Activated CD8-positive, alpha-beta T cell treated with anti-CD3 and anti-CD28 coated beads for 36 hours (primary cell): ENCODE measurements around the gene SDR9C7. TPM values are rescaled to one million over a fixed set of nuclear protein-coding genes. Genes with fewer than 3 reads are reported as not detected.
"Not testable (repeated sequence)": the region's sequence is repeated elsewhere in the genome, so short reads cannot be mapped to it uniquely, and the experiment has no call there.

Experiments used
- ATAC-seq: fragments of 200-7000 bp; cut with Tn5 transposase; one replicate; pipeline ENCODE4 v1.10.0; 2021; ENCODE audit warnings: mild to moderate bottlenecking, moderate library complexity
- CTCF ChIA-PET: fragments of 350-600 bp; sonication (Branson Sonifier 250); formaldehyde crosslinking; loops from one replicate; lab custom pipeline; 2021; ENCODE audit warnings: antibody characterized with exemption; lab: Charles Lee
- POLR2A ChIA-PET: fragments of 350-600 bp; sonication (Branson Sonifier 250); formaldehyde crosslinking; loops from one replicate; lab custom pipeline; 2021; ENCODE audit warnings: antibody characterized with exemption; lab: Charles Lee
- DNase-seq: peaks from one replicate; pipeline ENCODE4 v3.0.0-alpha.2; 2020
- H3K27ac Mint-ChIP-seq: one replicate; pipeline ENCODE4 v1.8.0; 2021; ENCODE audit warnings: mild to moderate bottlenecking, mixed read lengths
- H3K27me3 Mint-ChIP-seq: one replicate; pipeline ENCODE4 v1.8.0; 2021; ENCODE audit warnings: mixed read lengths
- H3K36me3 Mint-ChIP-seq: one replicate; pipeline ENCODE4 v1.8.0; 2021; ENCODE audit warnings: low read depth, mixed read lengths
- H3K4me1 Mint-ChIP-seq: one replicate; pipeline ENCODE4 v1.8.0; 2021; ENCODE audit warnings: low read depth, mixed read lengths
- H3K4me3 Mint-ChIP-seq: one replicate; pipeline ENCODE4 v1.8.0; 2021; ENCODE audit warnings: mild to moderate bottlenecking, moderate library complexity, mixed read lengths
- H3K9me3 Mint-ChIP-seq: one replicate; pipeline ENCODE4 v1.8.0; 2021; ENCODE audit warnings: mixed read lengths
- intact Hi-C: fragments of 100-400 bp; cut with micrococcal nuclease; formaldehyde crosslinking; loops from one replicate; pipeline ENCODE4 v1.10.0; 2022
- total RNA-seq, 2 experiments: library from RNA; stranded (reverse); gene quantifications; one replicate each; pipeline ENCODE4 v1.2.3, GENCODE V29; 2021
- TF ChIP-seq, protein P1 (sequence below): fragments of 200-600 bp; IDR thresholded peaks from one replicate; pipeline ENCODE4 v1.8.0; 2022; ENCODE audit warnings: antibody characterized with exemption, mild to moderate bottlenecking

Gene SDR9C7
- total RNA-seq, 2 experiments from 2014 or later, result not detected

DNA sequence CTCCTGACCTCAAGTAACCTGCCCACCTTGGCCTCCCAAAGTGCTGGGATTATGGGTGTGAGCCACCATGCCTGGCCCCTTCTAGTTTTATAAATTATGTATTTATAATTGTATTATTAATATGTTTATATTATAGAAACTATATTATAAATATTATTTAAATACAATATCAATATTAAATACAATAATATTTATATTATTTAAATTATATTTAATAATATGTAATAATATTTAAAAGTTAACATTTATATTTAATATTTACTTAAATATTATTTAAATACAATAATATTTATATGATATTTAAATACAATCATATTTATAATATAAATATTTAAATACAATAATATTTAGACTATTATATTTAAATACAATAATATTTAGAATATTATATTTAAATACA lies 20.0 kb downstream of the SDR9C7 start:
- intact Hi-C loops, result no loop called here
- Mint-ChIP-seq H3K4me1 (no peaks in the 10 kb centered on the region), H3K27ac (no peak overlapping the region), H3K27me3 (peaks cover 6% of the 10 kb centered on the region), H3K4me3 (no peak overlapping the region), H3K9me3 (peaks cover 13% of the 10 kb centered on the region), H3K36me3 (no peaks in the 10 kb centered on the region)
- ChIA-PET POLR2A (no interaction called here), CTCF (interaction anchor here (1.1 kb wide), 1 partner anchor 87 kb away, joined by 3 read pairs; no protein-coding TSS in a partner anchor)
- ATAC-seq (no peak), DNase-seq (no peak)
- TF ChIP-seq, protein P1, sequence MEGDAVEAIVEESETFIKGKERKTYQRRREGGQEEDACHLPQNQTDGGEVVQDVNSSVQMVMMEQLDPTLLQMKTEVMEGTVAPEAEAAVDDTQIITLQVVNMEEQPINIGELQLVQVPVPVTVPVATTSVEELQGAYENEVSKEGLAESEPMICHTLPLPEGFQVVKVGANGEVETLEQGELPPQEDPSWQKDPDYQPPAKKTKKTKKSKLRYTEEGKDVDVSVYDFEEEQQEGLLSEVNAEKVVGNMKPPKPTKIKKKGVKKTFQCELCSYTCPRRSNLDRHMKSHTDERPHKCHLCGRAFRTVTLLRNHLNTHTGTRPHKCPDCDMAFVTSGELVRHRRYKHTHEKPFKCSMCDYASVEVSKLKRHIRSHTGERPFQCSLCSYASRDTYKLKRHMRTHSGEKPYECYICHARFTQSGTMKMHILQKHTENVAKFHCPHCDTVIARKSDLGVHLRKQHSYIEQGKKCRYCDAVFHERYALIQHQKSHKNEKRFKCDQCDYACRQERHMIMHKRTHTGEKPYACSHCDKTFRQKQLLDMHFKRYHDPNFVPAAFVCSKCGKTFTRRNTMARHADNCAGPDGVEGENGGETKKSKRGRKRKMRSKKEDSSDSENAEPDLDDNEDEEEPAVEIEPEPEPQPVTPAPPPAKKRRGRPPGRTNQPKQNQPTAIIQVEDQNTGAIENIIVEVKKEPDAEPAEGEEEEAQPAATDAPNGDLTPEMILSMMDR, result no peak

GRCh38 chr12:56909403-56909802 lies 24.8 kb downstream of the SDR9C7 start:
- H3K27ac Mint-ChIP-seq, ATAC-seq, H3K36me3 Mint-ChIP-seq, intact Hi-C loops, H3K4me1 Mint-ChIP-seq, H3K4me3 Mint-ChIP-seq, DNase-seq, H3K27me3 Mint-ChIP-seq, POLR2A ChIA-PET, CTCF ChIA-PET: not testable (repeated sequence)
- peaks cover 10% of the 10 kb centered on the region for H3K9me3 Mint-ChIP-seq

DNA sequence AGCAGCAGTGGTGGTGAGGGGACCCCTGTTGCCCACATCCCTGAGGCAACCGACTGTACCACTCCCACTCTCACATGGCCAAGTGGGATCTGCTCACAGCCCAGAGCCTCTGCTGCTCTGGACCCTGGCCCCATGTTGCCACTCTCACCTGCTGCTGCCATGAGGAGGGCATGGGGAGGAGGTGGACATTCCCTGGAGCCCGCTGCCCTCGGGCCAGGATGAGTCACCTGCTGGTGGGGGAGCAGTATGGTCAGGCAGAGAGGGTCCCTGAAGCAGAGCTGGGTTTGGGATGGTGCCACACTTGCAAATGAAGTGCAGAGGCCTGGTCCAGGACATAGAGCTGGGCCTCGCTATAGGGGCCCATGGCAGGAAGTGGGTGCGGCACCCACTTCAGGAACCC lies 26.1 kb downstream of the SDR9C7 start:
- H3K4me3 Mint-ChIP-seq, result no peak overlapping the region
- H3K36me3 Mint-ChIP-seq, result no peaks in the 10 kb centered on the region
- H3K27me3 Mint-ChIP-seq, result peaks cover 3% of the 10 kb centered on the region
- DNase-seq (no peak), ATAC-seq (no peak)
- peaks cover 10% of the 10 kb centered on the region for H3K9me3 Mint-ChIP-seq
- no peak overlapping the region for H3K27ac Mint-ChIP-seq
- TF ChIP-seq, protein P1, result no peak
- no peaks in the 10 kb centered on the region for H3K4me1 Mint-ChIP-seq
- intact Hi-C loops, result no loop called here
- ChIA-PET CTCF (no interaction called here), POLR2A (no interaction called here)

GRCh38 chr12:56905852-56906251 lies 28.4 kb downstream of the SDR9C7 start:
- POLR2A ChIA-PET, result no interaction called here
- CTCF ChIA-PET, result no interaction called here
- Mint-ChIP-seq H3K9me3 (peaks cover 22% of the 10 kb centered on the region), H3K36me3 (peaks cover 4% of the 10 kb centered on the region), H3K27ac (no peak overlapping the region), H3K4me1 (no peaks in the 10 kb centered on the region), H3K4me3 (no peak overlapping the region), H3K27me3 (peaks cover 1% of the 10 kb centered on the region)
- ATAC-seq (no peak), DNase-seq (no peak)
- intact Hi-C loops, result no loop called here
- TF ChIP-seq, protein P1, result no peak

DNA sequence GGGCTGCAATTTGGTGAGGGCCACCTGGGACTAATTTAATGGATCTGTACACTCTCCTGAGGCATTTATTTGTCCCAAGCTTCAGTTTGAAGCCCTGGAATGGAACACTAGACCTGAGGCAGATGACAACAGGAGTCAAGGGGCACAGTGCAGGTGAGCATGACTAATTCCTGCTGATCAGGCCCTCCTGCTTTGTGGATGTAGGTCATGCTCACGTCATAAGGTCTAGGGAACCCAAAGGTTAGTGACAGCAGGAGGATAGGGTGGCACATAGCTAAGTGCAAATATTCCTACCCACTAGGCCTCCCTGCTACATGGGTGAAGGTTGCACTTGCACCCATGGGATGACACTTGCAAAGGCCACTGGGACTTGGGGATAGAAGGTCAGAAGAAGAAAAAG lies 30.8 kb downstream of the SDR9C7 start:
- TF ChIP-seq, protein P1, result no peak
- ChIA-PET POLR2A (no interaction called here), CTCF (no interaction called here)
- Mint-ChIP-seq H3K27ac (no peak overlapping the region), H3K9me3 (peaks cover 19% of the 10 kb centered on the region), H3K4me3 (no peak overlapping the region), H3K27me3 (peaks cover 1% of the 10 kb centered on the region), H3K4me1 (no peaks in the 10 kb centered on the region), H3K36me3 (peaks cover 6% of the 10 kb centered on the region)
- intact Hi-C loops, result no loop called here
- DNase-seq (no peak), ATAC-seq (no peak)

- H3K4me1 Mint-ChIP-seq, CTCF ChIA-PET, DNase-seq, POLR2A ChIA-PET, H3K4me3 Mint-ChIP-seq, H3K36me3 Mint-ChIP-seq, H3K27ac Mint-ChIP-seq, H3K27me3 Mint-ChIP-seq, ATAC-seq, intact Hi-C loops: not testable (repeated sequence)
- H3K9me3 Mint-ChIP-seq, result peaks cover 19% of the 10 kb centered on the region
These were observed 32.9 kb downstream of the SDR9C7 start for GRCh38 chr12:56901313-56901712.
